BJ (cell line): Measurements from ENCODE around the gene ENTREP3. TPM values are rescaled to one million over a fixed set of nuclear protein-coding genes. Genes with fewer than 3 reads are reported as not detected.

ENCODE experiments used
- CTCF ChIA-PET: fragments of 350-600 bp; formaldehyde crosslinking; extraction: SDS; loops from one replicate; lab custom pipeline; 2021; ENCODE audit warnings: antibody characterized with exemption, inconsistent platforms; lab: Yijun Ruan, JAX
- POLR2A ChIA-PET: fragments of 300-600 bp; sonication (Branson Sonifier 250); formaldehyde crosslinking; extraction: SDS; loops from one replicate; lab custom pipeline; 2021; ENCODE audit warnings: antibody characterized with exemption; lab: Charles Lee
- DNase-seq: peaks from one replicate; pipeline ENCODE4 v3.0.0-alpha.2; 2011; ENCODE audit warnings: low read depth
- H3K27me3 ChIP-seq: 2 replicates; pipeline ENCODE4 v1.6.0; 2011; ENCODE audit warnings: low read length; ENCODE audit not compliant: control insufficient read depth, insufficient read depth
- H3K36me3 ChIP-seq: 2 replicates; pipeline ENCODE4 v1.5.1; 2011; ENCODE audit warnings: low read length; ENCODE audit not compliant: control insufficient read depth, insufficient read depth
- H3K4me3 ChIP-seq: 2 replicates; pipeline ENCODE4 v1.5.1; 2011; ENCODE audit warnings: low read depth, mild to moderate bottlenecking, control low read depth, low read length
- polyA plus RNA-seq: library from polyadenylated mRNA; depleted of rRNA; stranded (reverse); fragments of >200 nt; gene quantifications from 2 replicates; pipeline ENCODE4 v1.2.3, GENCODE V29; 2011; rRNA removed
- TF ChIP-seq, protein P1 (sequence below): IDR thresholded peaks from 2 replicates; pipeline ENCODE4 v1.5.1; 2011; ENCODE audit warnings: low read depth, mild to moderate bottlenecking, control low read depth, inconsistent platforms, low read length, moderate library complexity; ENCODE audit not compliant: insufficient read depth

ENTREP3 gene
- polyA plus RNA-seq, 1 experiment, result 15.7 TPM

GRCh38 chr1:155199792-155200191, 55.5 kb downstream of the ENTREP3 start:
- CTCF ChIA-PET, result no interaction called here
- no peak for DNase-seq
- H3K4me3 ChIP-seq, result no peak overlapping the region
- H3K36me3 ChIP-seq, result peaks cover 24% of the 10 kb centered on the region
- H3K27me3 ChIP-seq, result no peaks in the 10 kb centered on the region
- TF ChIP-seq, protein P1, sequence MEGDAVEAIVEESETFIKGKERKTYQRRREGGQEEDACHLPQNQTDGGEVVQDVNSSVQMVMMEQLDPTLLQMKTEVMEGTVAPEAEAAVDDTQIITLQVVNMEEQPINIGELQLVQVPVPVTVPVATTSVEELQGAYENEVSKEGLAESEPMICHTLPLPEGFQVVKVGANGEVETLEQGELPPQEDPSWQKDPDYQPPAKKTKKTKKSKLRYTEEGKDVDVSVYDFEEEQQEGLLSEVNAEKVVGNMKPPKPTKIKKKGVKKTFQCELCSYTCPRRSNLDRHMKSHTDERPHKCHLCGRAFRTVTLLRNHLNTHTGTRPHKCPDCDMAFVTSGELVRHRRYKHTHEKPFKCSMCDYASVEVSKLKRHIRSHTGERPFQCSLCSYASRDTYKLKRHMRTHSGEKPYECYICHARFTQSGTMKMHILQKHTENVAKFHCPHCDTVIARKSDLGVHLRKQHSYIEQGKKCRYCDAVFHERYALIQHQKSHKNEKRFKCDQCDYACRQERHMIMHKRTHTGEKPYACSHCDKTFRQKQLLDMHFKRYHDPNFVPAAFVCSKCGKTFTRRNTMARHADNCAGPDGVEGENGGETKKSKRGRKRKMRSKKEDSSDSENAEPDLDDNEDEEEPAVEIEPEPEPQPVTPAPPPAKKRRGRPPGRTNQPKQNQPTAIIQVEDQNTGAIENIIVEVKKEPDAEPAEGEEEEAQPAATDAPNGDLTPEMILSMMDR, result no peak
- POLR2A ChIA-PET, result no interaction called here

GRCh38 chr1:155198547-155198906, 56.8 kb downstream of the ENTREP3 start:
- POLR2A ChIA-PET, result interaction anchor here (0.7 kb wide), 1 partner anchor 8 kb away, joined by 12 read pairs; no protein-coding TSS in a partner anchor
- TF ChIP-seq, protein P1, result no peak
- no peak for DNase-seq
- Histone ChIP-seq H3K4me3 (no peak overlapping the region), H3K36me3 (peaks cover 23% of the 10 kb centered on the region), H3K27me3 (no peaks in the 10 kb centered on the region)
- CTCF ChIA-PET, result interaction anchor here (7.5 kb wide), 1 partner anchor 7 kb away, joined by 79 read pairs; the partner anchor contains the start of genes MTX1 and THBS3

DNA sequence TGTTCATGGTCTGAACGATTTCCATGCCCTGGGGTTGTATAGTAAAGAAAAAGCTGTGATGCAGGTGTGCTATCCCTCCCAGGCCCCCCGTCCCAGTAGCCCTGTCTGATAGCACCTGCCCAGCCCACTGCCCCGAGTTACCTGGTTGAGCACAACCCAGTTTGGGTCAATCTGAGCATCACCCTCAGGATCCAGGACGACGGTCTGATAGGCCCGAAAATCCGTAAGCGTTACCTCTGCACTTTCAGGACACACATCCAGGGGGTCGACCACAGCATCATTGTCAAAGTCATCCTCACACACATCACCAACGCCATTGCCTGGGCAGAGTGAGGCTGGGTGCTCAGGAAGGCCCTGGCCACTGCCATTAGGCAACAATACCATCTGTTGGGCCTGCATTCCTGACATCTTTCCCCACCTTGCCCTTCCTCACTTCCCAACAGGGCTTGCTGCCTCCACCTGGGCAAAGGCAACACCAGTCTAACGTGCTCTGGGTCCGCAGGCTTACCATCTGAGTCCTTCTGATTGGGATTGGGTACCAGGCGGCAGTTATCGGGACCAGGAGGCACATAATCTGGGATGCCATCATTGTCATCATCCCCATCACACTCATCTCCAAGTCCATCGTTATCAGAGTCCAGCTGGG, 57.3 kb downstream of the ENTREP3 start:
- peaks cover 22% of the 10 kb centered on the region for H3K36me3 ChIP-seq
- H3K27me3 ChIP-seq, result no peaks in the 10 kb centered on the region
- DNase-seq, result no peak
- TF ChIP-seq, protein P1, result no peak
- no peak overlapping the region for H3K4me3 ChIP-seq
- ChIA-PET CTCF (interaction anchor here (0.8 to 7.5 kb wide), 3 partner anchors 8 to 29 kb away, joined by 4 to 79 read pairs (median 6); partner anchors contain the start of genes KRTCAP2, MTX1 and THBS3), POLR2A (no interaction called here)

Other genes starting within 250 kb of the ENTREP3 start
- gene DCST2, start 221.7 kb downstream of the ENTREP3 start, polyA plus RNA-seq, result 0.17 and 0.38 TPM in 2 replicates
- gene DCST1, start 221.7 kb downstream of the ENTREP3 start, polyA plus RNA-seq, result not detected in 2 replicates
- 55.1 and 88.8 TPM in 2 replicates for gene ADAM15, start 204.2 kb downstream of the ENTREP3 start, polyA plus RNA-seq
- 6.6 and 12.4 TPM in 2 replicates for gene EFNA4, start 191.7 kb downstream of the ENTREP3 start, polyA plus RNA-seq
- gene EFNA3, start 176.6 kb downstream of the ENTREP3 start, polyA plus RNA-seq, result 1.4 and 1.8 TPM in 2 replicates
- 1.1 and 1.6 TPM in 2 replicates for gene EFNA1, start 127.6 kb downstream of the ENTREP3 start, polyA plus RNA-seq
- gene SLC50A1, start 119.6 kb downstream of the ENTREP3 start, polyA plus RNA-seq, result 39.5 and 47.4 TPM in 2 replicates
- 28.0 and 34.1 TPM in 2 replicates for gene DPM3, start 115.0 kb downstream of the ENTREP3 start, polyA plus RNA-seq
- 211 and 225 TPM in 2 replicates for gene KRTCAP2, start 82.2 kb downstream of the ENTREP3 start, polyA plus RNA-seq
- gene TRIM46, start 81.6 kb downstream of the ENTREP3 start, polyA plus RNA-seq, result 3.5 and 5.4 TPM in 2 replicates
- gene THBS3, start 47.6 kb downstream of the ENTREP3 start, polyA plus RNA-seq, result 48.0 and 61.4 TPM in 2 replicates
- gene MTX1, start 46.8 kb downstream of the ENTREP3 start, polyA plus RNA-seq, result 56.5 and 72.7 TPM in 2 replicates
- gene SCAMP3, start 6.9 kb upstream of the ENTREP3 start, polyA plus RNA-seq, result 147 and 193 TPM in 2 replicates
- 46.1 and 57.4 TPM in 2 replicates for gene CLK2, start 18.0 kb upstream of the ENTREP3 start, polyA plus RNA-seq
- gene HCN3, start 22.0 kb upstream of the ENTREP3 start, polyA plus RNA-seq, result 1.8 and 4.0 TPM in 2 replicates
- 0.02 TPM in 2 replicates for gene PKLR, start 46.0 kb upstream of the ENTREP3 start, polyA plus RNA-seq
- gene FDPS, start 53.4 kb upstream of the ENTREP3 start, polyA plus RNA-seq, result 126 and 131 TPM in 2 replicates
- gene RUSC1, start 65.4 kb upstream of the ENTREP3 start, polyA plus RNA-seq, result 23.2 and 34.1 TPM in 2 replicates